ENCODE data around the gene CRACDL.
"Not testable (repeated sequence)": the region's sequence is repeated elsewhere in the genome, so short reads cannot be mapped to it uniquely, and the experiment has no call there.

The CRACDL gene

GRCh38 chr2:98894331-98895000 is 41.6 kb downstream of the CRACDL start:
- H3K36me3 Mint-ChIP-seq (ENCODE audit: low read depth): no peaks in the 10 kb centered on the region

GRCh38 chr2:98893911-98894321 is 42.1 kb downstream of the CRACDL start:
- DNase-seq (ENCODE audit: low spot score): no peak
- Mint-ChIP-seq H3K27ac (no peak overlapping the region), H3K27me3 (ENCODE audit: low read depth) (peaks cover 18% of the 10 kb centered on the region), H3K36me3 (ENCODE audit: low read depth) (no peaks in the 10 kb centered on the region), H3K4me1 (ENCODE audit: low read depth) (peaks cover 2% of the 10 kb centered on the region), H3K4me3 (no peak overlapping the region), H3K9me3 (peaks cover 3% of the 10 kb centered on the region)

More at GRCh38 chr2:98894331-98895000, 41.6 kb downstream of the CRACDL start:
- Mint-ChIP-seq H3K27me3 (ENCODE audit: low read depth) (peaks cover 17% of the 10 kb centered on the region), H3K4me3 (no peak overlapping the region), H3K27ac (no peak overlapping the region), H3K9me3 (peaks cover 3% of the 10 kb centered on the region), H3K4me1 (ENCODE audit: low read depth) (peaks cover 2% of the 10 kb centered on the region)
- no peak for DNase-seq (ENCODE audit: low spot score)

DNA sequence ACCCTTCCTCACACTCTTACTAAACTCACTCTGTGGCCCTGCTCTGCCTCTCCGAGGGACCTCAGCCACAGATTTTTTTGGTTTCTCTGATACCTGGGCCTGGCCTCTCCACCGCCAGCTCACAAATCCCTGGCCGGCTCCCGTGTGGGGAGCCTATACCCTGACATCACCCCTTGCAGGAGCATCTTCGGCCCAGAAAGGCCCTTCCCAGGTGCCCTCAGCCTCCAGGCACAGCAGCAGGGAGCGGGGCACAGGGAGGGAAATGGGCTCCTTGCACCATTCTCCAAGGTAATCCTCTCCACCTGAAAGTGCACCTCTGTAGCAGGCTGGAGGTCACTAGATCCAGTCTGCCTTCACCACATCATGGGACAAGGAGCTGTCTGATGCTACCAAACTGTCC is 43.2 kb downstream of the CRACDL start:
- no peaks in the 10 kb centered on the region for H3K36me3 Mint-ChIP-seq (ENCODE audit: low read depth)
- DNase-seq (ENCODE audit: low spot score): no peak

DNA sequence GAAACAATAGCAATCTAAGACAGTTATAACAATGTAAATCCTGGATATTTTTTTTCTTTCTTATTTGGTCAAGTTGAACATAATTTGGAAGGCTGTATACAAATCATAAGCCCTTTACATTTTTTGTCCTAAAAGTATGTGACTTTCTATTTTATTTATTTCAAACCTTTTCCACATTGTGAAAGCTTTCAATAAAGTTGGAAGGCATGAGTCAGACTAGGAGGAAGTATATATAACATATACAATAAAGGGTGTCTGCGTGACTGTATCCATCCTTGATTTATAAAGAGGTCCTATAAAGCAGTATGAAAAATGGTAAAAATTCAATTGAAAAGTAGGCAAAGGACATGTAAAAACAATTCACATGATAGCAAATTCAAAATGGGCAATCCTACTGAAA is 44.4 kb downstream of the CRACDL start:
- Mint-ChIP-seq H3K4me3 (no peak overlapping the region), H3K27me3 (ENCODE audit: low read depth) (peaks cover 21% of the 10 kb centered on the region)

More for the DNA sequence above, 43.2 kb downstream of the CRACDL start:
- peaks cover 2% of the 10 kb centered on the region for H3K4me1 Mint-ChIP-seq (ENCODE audit: low read depth)
- H3K27ac Mint-ChIP-seq: no peak overlapping the region
- no peak overlapping the region for H3K4me3 Mint-ChIP-seq
- peaks cover 23% of the 10 kb centered on the region for H3K27me3 Mint-ChIP-seq (ENCODE audit: low read depth)
- peaks cover 9% of the 10 kb centered on the region for H3K9me3 Mint-ChIP-seq

GRCh38 chr2:98886066-98886554 is 49.9 kb downstream of the CRACDL start:
- no peak for DNase-seq (ENCODE audit: low spot score)
- Mint-ChIP-seq H3K4me1 (ENCODE audit: low read depth) (peaks cover 2% of the 10 kb centered on the region), H3K9me3 (peaks cover 23% of the 10 kb centered on the region), H3K36me3 (ENCODE audit: low read depth) (no peaks in the 10 kb centered on the region), H3K27me3 (ENCODE audit: low read depth) (peaks cover 19% of the 10 kb centered on the region), H3K4me3 (no peak overlapping the region), H3K27ac (no peak overlapping the region)

More for the DNA sequence above, 44.4 kb downstream of the CRACDL start:
- Mint-ChIP-seq H3K9me3 (peaks cover 14% of the 10 kb centered on the region), H3K27ac (no peak overlapping the region), H3K4me1 (ENCODE audit: low read depth) (peaks cover 2% of the 10 kb centered on the region), H3K36me3 (ENCODE audit: low read depth) (no peaks in the 10 kb centered on the region)
- DNase-seq (ENCODE audit: low spot score): no peak

- Mint-ChIP-seq H3K27ac (no peak overlapping the region), H3K4me3 (no peak overlapping the region), H3K4me1 (ENCODE audit: low read depth) (no peaks in the 10 kb centered on the region), H3K36me3 (ENCODE audit: low read depth) (no peaks in the 10 kb centered on the region), H3K27me3 (ENCODE audit: low read depth) (peaks cover 12% of the 10 kb centered on the region), H3K9me3 (peaks cover 20% of the 10 kb centered on the region)
- no peak for DNase-seq (ENCODE audit: low spot score)
These were observed 51.4 kb downstream of the CRACDL start for GRCh38 chr2:98884658-98885057.

- peaks cover 20% of the 10 kb centered on the region for H3K9me3 Mint-ChIP-seq
- H3K4me1 Mint-ChIP-seq (ENCODE audit: low read depth): no peaks in the 10 kb centered on the region
- peaks cover 8% of the 10 kb centered on the region for H3K27me3 Mint-ChIP-seq (ENCODE audit: low read depth)
- no peak overlapping the region for H3K27ac Mint-ChIP-seq
- no peaks in the 10 kb centered on the region for H3K36me3 Mint-ChIP-seq (ENCODE audit: low read depth)
- no peak overlapping the region for H3K4me3 Mint-ChIP-seq
- DNase-seq (ENCODE audit: low spot score): no peak
These were observed 52.2 kb downstream of the CRACDL start for GRCh38 chr2:98883780-98884211.

- Mint-ChIP-seq H3K27ac (no peak overlapping the region), H3K27me3 (ENCODE audit: low read depth) (peaks cover 5% of the 10 kb centered on the region), H3K9me3 (peaks cover 16% of the 10 kb centered on the region), H3K4me1 (ENCODE audit: low read depth) (no peaks in the 10 kb centered on the region), H3K36me3 (ENCODE audit: low read depth) (no peaks in the 10 kb centered on the region), H3K4me3 (no peak overlapping the region)
- DNase-seq (ENCODE audit: low spot score): no peak
These were observed 52.9 kb downstream of the CRACDL start for GRCh38 chr2:98882971-98883779.

- H3K27me3 Mint-ChIP-seq (ENCODE audit: low read depth): peaks cover 4% of the 10 kb centered on the region
- no peak overlapping the region for H3K27ac Mint-ChIP-seq
- no peak for DNase-seq (ENCODE audit: low spot score)
- no peaks in the 10 kb centered on the region for H3K4me1 Mint-ChIP-seq (ENCODE audit: low read depth)
- no peak overlapping the region for H3K4me3 Mint-ChIP-seq
- no peaks in the 10 kb centered on the region for H3K36me3 Mint-ChIP-seq (ENCODE audit: low read depth)
- peaks cover 10% of the 10 kb centered on the region for H3K9me3 Mint-ChIP-seq
These were observed 53.7 kb downstream of the CRACDL start for GRCh38 chr2:98882368-98882767.

GRCh38 chr2:98881153-98881650 is 54.8 kb downstream of the CRACDL start:
- DNase-seq (ENCODE audit: low spot score): no peak
- no peaks in the 10 kb centered on the region for H3K4me1 Mint-ChIP-seq (ENCODE audit: low read depth)
- peaks cover 4% of the 10 kb centered on the region for H3K27me3 Mint-ChIP-seq (ENCODE audit: low read depth)
- H3K9me3 Mint-ChIP-seq: peaks cover 9% of the 10 kb centered on the region
- no peaks in the 10 kb centered on the region for H3K36me3 Mint-ChIP-seq (ENCODE audit: low read depth)
- no peak overlapping the region for H3K27ac Mint-ChIP-seq
- no peak overlapping the region for H3K4me3 Mint-ChIP-seq

GRCh38 chr2:98880266-98881152 is 55.5 kb downstream of the CRACDL start:
- H3K4me3 Mint-ChIP-seq: no peak overlapping the region
- no peak overlapping the region for H3K27ac Mint-ChIP-seq
- peaks cover 4% of the 10 kb centered on the region for H3K27me3 Mint-ChIP-seq (ENCODE audit: low read depth)
- H3K36me3 Mint-ChIP-seq (ENCODE audit: low read depth): no peaks in the 10 kb centered on the region
- H3K4me1 Mint-ChIP-seq (ENCODE audit: low read depth): no peaks in the 10 kb centered on the region
- peaks cover 5% of the 10 kb centered on the region for H3K9me3 Mint-ChIP-seq
- DNase-seq (ENCODE audit: low spot score): no peak

DNA sequence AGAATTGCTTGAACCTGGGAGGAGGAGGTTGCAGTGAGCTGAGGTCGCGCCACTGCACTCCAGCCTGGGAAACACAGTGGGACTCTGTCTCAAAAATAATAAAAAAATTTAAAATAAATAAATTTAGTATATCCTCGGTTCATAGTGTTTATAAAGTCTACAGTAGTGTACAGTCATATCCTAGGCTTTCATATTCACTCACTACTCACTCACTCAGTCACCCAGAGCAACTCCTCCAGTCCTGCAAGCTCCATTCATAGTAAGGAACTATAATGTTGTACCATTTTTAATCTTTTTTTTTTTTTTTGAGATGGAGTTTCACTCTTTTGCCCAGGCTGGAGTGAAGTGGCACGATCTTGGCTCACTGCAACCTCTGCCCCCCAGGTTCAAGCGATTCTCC is 58.4 kb downstream of the CRACDL start:
- not testable (repeated sequence) for DNase-seq (ENCODE audit: low spot score); H3K27me3 Mint-ChIP-seq (ENCODE audit: low read depth); H3K36me3 Mint-ChIP-seq (ENCODE audit: low read depth); H3K27ac Mint-ChIP-seq; H3K4me3 Mint-ChIP-seq; H3K9me3 Mint-ChIP-seq; H3K4me1 Mint-ChIP-seq (ENCODE audit: low read depth)

GRCh38 chr2:98876741-98877140 is 59.3 kb downstream of the CRACDL start:
- no peaks in the 10 kb centered on the region for H3K9me3 Mint-ChIP-seq
- H3K27me3 Mint-ChIP-seq (ENCODE audit: low read depth): no peaks in the 10 kb centered on the region
- no peak overlapping the region for H3K27ac Mint-ChIP-seq
- DNase-seq (ENCODE audit: low spot score): peak; percentile 2
- no peaks in the 10 kb centered on the region for H3K4me1 Mint-ChIP-seq (ENCODE audit: low read depth)
- H3K4me3 Mint-ChIP-seq: no peak overlapping the region
- H3K36me3 Mint-ChIP-seq (ENCODE audit: low read depth): no peaks in the 10 kb centered on the region
